Right ventricle myocardium superior (tissue), 1 donor: ENCODE data around the gene RFTN1. TPM values are rescaled to one million over a fixed set of nuclear protein-coding genes. Genes with fewer than 3 reads are reported as not detected.

Source experiments
- ATAC-seq: fragments of 200-7000 bp; cut with Tn5 transposase; one replicate; pipeline ENCODE4 v1.9.1; 2020; ENCODE audit warnings: mild to moderate bottlenecking; ENCODE audit not compliant: poor library complexity
- DNase-seq: peaks from one replicate; pipeline ENCODE4 v3.0.0-alpha.2; 2020
- intact Hi-C: fragments of 100-400 bp; cut with DNase I; formaldehyde crosslinking; loops from one replicate; pipeline ENCODE4 v1.11.2; 2022
- total RNA-seq: library from RNA; stranded (reverse); fragmentation: NEBNext Ultra II Directional; extraction: Animal tissue kit (Norgen Biotek cat#: 25700); gene quantifications from one replicate; pipeline ENCODE4 v1.2.1, GENCODE V29; 2021
- donor health status: DM: no; HTN: yes; CAD: no; lungs with severe emphysema.

RFTN1 gene
- total RNA-seq, 1 donor from 2014 or later: 25.8 TPM

DNA sequence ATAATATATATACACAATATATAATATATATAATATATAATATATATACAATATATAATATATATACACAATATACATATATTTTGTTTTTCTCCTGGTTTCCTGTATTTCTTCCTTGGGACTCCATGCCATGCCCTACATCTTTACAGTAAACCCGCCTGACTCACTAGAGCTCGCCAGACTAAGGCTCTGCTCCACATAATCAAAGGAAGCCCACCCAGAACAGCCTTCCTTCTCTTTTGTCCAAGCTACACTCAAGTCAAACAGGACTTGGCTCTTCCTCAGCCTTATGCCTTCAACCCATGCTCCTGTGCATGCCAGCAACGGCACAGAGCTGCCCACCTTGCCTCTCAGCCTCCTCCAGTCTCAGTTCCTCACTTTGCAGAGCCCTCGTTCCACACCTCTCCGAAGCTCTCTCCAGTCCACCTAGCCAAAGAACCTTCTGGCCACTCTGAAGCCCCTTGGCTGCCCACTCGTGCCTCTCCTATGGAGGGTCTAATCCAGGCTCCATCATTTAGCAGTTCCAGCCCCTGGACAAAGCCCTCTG is 109.1 kb downstream of the RFTN1 start:
- no peak for ATAC-seq
- intact Hi-C loops: no loop called here
- no peak for DNase-seq

DNA sequence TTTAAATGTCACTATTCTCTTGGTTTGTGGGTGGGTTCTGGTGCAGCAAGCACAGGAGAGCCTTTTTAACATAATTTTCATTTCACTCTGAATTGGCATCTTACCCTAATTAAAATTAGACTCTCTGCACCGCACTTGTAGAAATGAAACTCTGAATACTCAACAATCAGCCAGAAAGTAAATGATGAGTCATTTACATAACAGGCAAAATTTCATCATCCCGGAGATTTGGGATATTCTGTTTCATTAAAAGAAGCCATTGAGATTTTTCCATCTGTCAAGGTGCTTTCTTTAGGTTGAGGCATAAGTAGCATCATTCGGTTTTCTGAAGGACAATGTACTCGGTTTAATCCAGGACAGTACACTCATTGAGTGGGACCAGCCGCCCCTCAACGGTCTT is 111.0 kb downstream of the RFTN1 start:
- no peak for ATAC-seq
- intact Hi-C loops: no loop called here
- DNase-seq: no peak

- no peak for ATAC-seq
- DNase-seq: no peak
- intact Hi-C loops: no loop called here
Observed at GRCh38 chr3:16401273-16401672, 112.2 kb downstream of the RFTN1 start.

DNA sequence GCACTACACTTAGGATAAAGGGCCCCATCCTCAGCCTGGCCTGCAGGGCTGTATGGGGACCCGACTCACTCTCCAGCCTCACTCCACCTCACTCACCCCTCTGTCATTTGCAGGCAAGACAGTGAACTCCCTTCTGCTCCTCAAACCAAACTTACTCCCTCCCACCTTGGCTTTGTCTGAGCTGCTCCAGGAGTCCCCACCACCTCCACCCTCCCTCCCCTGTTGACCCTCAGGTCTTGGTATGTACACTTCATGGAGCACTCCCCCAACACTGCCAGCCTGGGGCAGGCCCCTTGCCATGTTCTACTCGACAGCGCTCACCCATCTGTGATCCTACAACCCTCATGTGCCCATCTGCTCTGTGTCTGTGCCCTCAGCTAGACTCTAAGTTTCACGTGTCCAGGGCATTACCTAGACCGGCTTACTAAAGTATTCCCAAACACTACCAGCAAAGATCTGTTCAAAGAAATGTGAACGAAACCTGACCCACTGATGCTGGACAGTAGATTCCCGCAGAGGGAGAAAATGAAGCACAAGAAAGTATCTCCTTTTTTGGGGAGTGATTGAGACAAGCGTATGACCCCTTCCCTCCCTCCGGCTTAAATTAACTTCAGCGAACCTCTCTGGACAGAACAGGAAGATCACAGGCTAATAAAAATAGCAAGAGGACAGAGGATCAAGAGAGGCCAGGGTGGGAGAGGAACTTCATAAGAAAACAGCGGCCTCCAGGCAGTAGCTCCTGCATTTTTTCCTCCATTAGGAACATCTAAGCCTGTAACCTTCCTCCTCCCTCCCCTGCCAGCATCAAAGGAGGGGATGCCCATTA is 113.2 kb downstream of the RFTN1 start:
- intact Hi-C loops: no loop called here
- DNase-seq: no peak
- ATAC-seq: peak; percentile 30

DNA sequence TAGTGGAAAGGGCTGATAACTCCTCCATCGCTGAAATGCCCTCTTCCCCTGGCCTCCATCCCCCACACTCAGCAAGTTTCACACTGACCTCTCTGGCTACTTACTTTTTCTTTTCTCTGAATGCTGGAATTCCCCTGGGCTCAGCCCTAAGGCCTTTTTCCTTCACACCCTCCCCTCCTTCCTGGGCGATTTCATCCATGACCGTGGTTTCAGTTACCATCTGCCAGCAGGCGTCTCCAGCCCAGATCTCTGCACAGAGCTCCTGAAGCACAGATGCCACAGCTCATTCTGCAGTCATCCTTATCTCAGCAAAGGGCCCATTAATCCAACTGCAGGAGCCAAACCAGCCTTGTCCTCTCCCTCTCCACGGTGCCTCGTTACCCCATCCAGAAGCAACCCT is 114.0 kb downstream of the RFTN1 start:
- ATAC-seq: peak; percentile 85
- peak; percentile 61 for DNase-seq
- intact Hi-C loops: no loop called here

DNA sequence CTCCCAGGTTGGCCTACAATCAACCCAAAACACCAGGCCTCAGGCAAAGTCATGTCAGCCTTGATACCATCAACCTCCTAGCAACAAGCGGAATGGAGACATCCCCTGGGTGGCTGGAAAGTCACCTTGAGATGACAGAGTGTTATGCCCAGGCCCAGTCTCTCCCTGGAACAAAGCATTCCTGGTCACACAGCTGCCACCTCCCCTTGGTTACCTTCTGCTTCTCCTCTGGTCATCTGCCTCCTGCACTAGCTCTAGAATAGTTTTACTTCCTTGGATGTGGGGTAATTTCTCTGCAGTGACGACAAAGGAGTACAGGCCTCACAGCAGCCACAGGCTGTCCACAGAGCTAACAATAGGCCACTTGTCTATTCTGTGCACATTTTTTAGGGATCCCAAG is 114.9 kb downstream of the RFTN1 start:
- DNase-seq (no peak), ATAC-seq (peak; percentile 30)
- intact Hi-C loops: no loop called here

- ATAC-seq: peak; percentile 47
- DNase-seq: no peak
- intact Hi-C loops: no loop called here
Observed at GRCh38 chr3:16396202-16396601, 117.3 kb downstream of the RFTN1 start.

DNA sequence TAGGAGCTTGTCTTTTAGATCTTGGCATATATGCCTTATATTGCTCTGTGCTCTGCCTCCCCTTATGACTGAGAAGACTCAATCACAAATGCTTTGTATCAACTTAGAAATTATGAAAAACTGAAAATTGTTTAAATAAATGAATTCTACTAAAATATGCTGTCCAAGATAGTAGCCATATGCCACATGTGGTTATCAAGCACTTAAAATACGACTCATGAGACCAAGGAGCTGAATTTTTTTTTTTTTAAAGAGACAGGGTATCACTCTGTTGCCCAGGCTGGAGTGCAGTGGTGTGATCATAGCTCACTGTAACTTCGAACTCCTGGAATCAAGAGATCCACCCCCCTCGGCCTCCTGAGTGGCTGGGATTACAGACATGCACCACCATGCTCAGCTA is 118.3 kb downstream of the RFTN1 start:
- intact Hi-C loops: no loop called here
- DNase-seq: no peak
- no peak for ATAC-seq

GRCh38 chr3:16394639-16395038 is 118.9 kb downstream of the RFTN1 start:
- intact Hi-C loops: no loop called here
- DNase-seq (no peak), ATAC-seq (no peak)

- ATAC-seq (peak; percentile 34), DNase-seq (no peak)
- intact Hi-C loops: no loop called here
Observed at GRCh38 chr3:16392717-16393116, 120.8 kb downstream of the RFTN1 start.

- intact Hi-C loops: no loop called here
- DNase-seq: no peak
- peak; percentile 9 for ATAC-seq
Observed at GRCh38 chr3:16392065-16392464, 121.4 kb downstream of the RFTN1 start.

DNA sequence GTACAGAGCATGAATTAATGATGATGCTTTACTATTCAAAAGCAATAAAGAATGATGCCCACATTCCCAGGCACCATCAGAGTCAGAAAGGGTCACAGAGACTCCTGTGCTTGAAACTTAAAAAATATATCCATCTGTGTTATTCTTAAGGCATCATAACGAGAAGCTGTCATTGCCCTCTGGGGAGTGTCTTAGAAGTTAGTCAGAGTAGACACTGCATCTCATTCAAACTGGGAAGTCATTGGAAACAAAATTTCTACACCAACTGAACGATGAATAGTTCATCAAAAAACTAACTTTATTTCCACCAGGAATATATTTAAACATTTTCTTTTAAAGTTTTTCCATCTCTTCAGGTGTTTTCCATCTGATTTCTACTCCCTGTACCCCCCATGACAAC is 122.9 kb downstream of the RFTN1 start:
- ATAC-seq (no peak), DNase-seq (no peak)
- intact Hi-C loops: no loop called here

DNA sequence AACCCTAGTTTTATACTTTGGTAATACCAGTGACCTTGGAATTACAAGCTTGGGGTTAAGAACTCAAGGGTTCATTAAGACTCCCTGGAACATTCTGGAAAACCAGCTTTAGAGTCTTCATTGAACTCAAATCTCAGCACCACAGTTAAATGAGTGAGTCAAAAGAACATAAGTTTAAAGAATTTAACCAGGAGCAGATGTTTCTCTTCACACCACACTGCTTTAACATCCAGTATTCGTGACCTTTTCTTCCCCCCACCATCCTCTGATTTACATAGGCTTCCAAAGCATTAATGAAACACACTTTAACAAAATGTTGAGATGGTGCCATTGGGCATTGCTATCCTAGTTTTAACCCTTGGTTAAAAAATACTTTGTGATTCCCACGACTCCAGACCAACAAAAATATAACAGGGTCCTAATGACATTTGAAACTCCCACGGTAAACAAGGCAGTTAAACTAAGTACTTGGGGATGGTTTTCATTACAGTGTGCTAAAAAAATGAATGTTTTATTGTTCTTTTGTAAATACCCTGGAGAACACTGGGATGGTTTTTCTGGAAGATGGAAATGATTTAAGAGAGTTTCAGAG is 124.6 kb downstream of the RFTN1 start:
- intact Hi-C loops: no loop called here
- peak; percentile 45 for ATAC-seq

GRCh38 chr3:16386561-16386960 is 126.9 kb downstream of the RFTN1 start:
- DNase-seq: no peak
- intact Hi-C loops: no loop called here
- ATAC-seq: no peak

More for the DNA sequence above, 124.6 kb downstream of the RFTN1 start:
- no peak for DNase-seq

GRCh38 chr3:16385151-16385550 is 128.3 kb downstream of the RFTN1 start:
- intact Hi-C loops: no loop called here
- DNase-seq: no peak
- ATAC-seq: no peak

DNA sequence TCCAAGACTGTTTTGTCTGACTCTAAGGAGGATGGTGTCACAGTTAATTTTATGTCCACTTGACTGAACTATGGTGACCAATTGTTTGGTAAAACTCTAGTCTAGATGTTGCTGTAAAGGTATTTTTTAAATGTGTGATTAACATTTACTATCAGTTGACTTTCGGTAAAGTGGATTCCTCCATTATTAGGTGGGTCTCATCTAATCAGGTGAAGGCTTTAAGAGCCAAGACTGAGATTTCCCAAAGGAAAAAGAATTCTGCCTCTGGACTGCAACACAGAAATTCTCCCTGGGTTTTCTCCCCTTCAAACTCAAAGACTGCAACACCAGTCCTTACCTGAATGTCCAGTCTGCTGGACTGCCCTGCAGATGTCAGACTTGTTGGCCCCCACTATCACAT is 129.6 kb downstream of the RFTN1 start:
- DNase-seq: no peak
- intact Hi-C loops: no loop called here
- no peak for ATAC-seq

GRCh38 chr3:16382845-16383244 is 130.7 kb downstream of the RFTN1 start:
- DNase-seq (no peak), ATAC-seq (no peak)
- intact Hi-C loops: no loop called here

DNA sequence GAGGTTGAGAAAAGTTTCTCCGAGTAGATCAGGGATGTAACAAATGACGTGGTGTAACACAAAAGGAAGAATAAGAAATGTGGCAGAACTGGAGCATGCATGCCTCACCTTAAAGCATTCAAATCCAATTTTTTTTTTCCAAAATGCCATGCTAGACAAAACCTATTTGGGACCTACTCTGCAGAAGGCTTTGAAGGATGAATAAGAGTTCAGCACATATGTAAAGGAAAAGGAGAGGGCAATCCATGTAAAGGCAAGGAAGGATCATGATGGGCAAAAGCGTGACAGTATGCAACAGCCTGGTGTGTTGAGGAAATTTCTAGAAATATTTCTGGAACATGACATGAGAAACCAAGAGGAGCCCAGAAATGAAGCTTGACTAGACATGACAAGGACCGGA is 132.1 kb downstream of the RFTN1 start:
- no peak for ATAC-seq
- no peak for DNase-seq
- intact Hi-C loops: no loop called here

GRCh38 chr3:16380421-16380820 is 133.1 kb downstream of the RFTN1 start:
- DNase-seq (no peak), ATAC-seq (no peak)
- intact Hi-C loops: no loop called here

DNA sequence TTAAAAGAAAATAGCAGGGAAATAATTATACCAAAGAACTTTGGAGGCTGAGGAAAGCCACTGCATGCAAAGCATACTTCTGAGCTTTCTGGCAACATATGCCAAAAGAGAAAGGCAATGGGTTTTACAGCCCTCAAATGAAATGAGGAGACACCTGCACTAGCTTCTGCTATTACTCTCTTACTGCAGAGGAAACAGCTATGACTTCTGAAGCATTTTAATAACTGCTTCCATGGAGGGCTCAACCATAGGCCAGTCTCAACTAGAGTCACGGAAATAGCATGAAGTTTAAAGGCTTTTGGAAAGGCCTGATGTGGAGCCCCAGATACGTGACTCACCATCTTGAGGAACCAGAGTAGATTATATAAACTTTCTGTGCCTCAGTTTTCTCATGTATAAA is 133.7 kb downstream of the RFTN1 start:
- ATAC-seq (no peak), DNase-seq (no peak)
- intact Hi-C loops: loop anchor here (10.0 kb wide), 1 partner anchor 135 kb away; the partner anchor contains the start of gene RFTN1
